Measurements from ENCODE around the gene GLS. TPM values are rescaled to one million over a fixed set of nuclear protein-coding genes. Genes with fewer than 3 reads are reported as not detected.
A peak's percentile ranks its signal among the peaks of the same experiment; 100 is the strongest.
"Not testable (repeated sequence)": the region's sequence is repeated elsewhere in the genome, so short reads cannot be mapped to it uniquely, and the experiment has no call there.

GLS gene
- total RNA-seq, 2 donors from 2014 or later = 50.5 to 72.3 TPM

DNA sequence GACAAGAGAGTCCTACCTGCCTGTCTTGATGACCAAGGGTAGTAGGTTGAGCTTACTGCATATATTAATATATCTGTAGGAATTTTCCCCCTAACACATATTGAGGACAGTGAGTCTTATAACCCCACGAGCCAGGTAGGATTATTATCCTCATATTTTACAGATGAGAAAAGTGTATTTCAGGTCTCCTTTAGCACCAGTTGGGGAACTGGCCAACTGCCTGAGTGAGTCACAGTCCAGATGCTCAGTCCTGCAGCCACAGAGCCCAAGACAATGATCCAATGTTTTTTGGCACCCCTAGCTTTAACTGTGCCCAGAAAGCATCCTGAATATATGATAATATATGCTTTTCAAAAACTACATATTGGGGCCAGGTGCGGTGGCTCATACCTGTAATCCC, 30.8 kb upstream of the GLS start:
- Histone ChIP-seq H3K27ac (no peak overlapping the region), H3K4me1 (peaks cover 5% of the 10 kb centered on the region), H3K36me3 (no peaks in the 10 kb centered on the region), H3K27me3 (no peaks in the 10 kb centered on the region), H3K9me3 (no peaks in the 10 kb centered on the region), H3K4me3 (no peak overlapping the region), H3K9ac (ENCODE audit: low read depth in 2 of 2, low read length in 2 of 2) (no peak overlapping the region)
- DNase-seq = no peak
- intact Hi-C loops (cut with DNase I) = no loop called here
- TF ChIP-seq, protein P1, sequence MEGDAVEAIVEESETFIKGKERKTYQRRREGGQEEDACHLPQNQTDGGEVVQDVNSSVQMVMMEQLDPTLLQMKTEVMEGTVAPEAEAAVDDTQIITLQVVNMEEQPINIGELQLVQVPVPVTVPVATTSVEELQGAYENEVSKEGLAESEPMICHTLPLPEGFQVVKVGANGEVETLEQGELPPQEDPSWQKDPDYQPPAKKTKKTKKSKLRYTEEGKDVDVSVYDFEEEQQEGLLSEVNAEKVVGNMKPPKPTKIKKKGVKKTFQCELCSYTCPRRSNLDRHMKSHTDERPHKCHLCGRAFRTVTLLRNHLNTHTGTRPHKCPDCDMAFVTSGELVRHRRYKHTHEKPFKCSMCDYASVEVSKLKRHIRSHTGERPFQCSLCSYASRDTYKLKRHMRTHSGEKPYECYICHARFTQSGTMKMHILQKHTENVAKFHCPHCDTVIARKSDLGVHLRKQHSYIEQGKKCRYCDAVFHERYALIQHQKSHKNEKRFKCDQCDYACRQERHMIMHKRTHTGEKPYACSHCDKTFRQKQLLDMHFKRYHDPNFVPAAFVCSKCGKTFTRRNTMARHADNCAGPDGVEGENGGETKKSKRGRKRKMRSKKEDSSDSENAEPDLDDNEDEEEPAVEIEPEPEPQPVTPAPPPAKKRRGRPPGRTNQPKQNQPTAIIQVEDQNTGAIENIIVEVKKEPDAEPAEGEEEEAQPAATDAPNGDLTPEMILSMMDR (IDR thresholded peaks at IDR 0.05) = no peak

DNA sequence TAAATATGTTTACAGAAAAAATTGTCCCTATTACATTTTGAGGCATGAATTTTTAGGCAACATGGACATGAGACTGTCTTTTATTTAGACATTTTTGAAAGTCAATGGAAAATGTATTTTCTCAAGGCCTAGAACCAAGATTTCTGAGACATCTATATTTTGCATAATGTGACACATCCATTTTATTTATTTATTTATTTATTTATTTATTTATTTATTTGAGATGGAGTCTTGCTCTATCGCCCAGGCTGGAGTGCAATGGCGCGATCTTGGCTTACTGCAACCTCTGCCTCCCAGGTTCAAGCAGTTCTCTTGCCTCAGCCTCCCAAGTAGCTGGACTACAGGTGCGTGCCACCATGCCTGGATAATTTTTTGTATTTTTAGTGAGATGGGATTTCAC, 27.6 kb upstream of the GLS start:
- peak overlapping the region; percentile 10 for H3K27ac ChIP-seq

GRCh38 chr2:190853531-190854383, 26.9 kb upstream of the GLS start:
- DNase-seq = no peak
- intact Hi-C loops (cut with DNase I) = no loop called here
- peak overlapping the region; percentile 10 for H3K27ac ChIP-seq

More for the DNA sequence above, 27.6 kb upstream of the GLS start:
- intact Hi-C loops (cut with DNase I); H3K27me3 ChIP-seq; H3K4me3 ChIP-seq; H3K9ac ChIP-seq (ENCODE audit: low read depth in 2 of 2, low read length in 2 of 2); H3K9me3 ChIP-seq; DNase-seq; H3K36me3 ChIP-seq; H3K4me1 ChIP-seq: not testable (repeated sequence)

GRCh38 chr2:190854726-190855125, 25.9 kb upstream of the GLS start:
- no peak overlapping the region for H3K4me3 ChIP-seq
- no peaks in the 10 kb centered on the region for H3K36me3 ChIP-seq

More at GRCh38 chr2:190853531-190854383, 26.9 kb upstream of the GLS start:
- TF ChIP-seq, protein P1 (IDR thresholded peaks at IDR 0.05) = no peak
- Histone ChIP-seq H3K4me3 (no peak overlapping the region), H3K9ac (ENCODE audit: low read depth in 2 of 2, low read length in 2 of 2) (no peak overlapping the region), H3K9me3 (no peaks in the 10 kb centered on the region), H3K4me1 (peaks cover 5% of the 10 kb centered on the region), H3K27me3 (no peaks in the 10 kb centered on the region), H3K36me3 (no peaks in the 10 kb centered on the region)

DNA sequence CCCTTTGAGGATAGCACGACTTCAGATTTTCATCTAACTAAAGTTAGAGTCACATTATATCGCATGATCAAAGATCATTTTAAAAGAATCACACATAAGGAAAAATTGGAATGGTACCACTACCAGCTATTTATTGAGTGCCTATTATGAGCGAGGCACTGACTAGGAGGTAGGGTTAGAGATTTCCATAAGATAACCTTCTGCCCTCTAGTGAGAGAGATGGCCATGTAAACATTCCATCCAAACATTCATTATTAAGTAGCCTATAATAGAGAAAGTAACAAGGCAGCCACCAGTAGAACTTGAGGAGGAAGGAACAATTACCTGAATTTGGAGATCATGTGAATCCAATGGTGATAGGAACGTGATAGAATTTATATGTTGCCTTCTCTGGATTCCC, 25.4 kb upstream of the GLS start:
- Histone ChIP-seq H3K27ac (no peak overlapping the region), H3K4me3 (no peak overlapping the region)

More at GRCh38 chr2:190854726-190855125, 25.9 kb upstream of the GLS start:
- TF ChIP-seq, protein P1 (IDR thresholded peaks at IDR 0.05) = no peak
- Histone ChIP-seq H3K27ac (no peak overlapping the region), H3K4me1 (peaks cover 5% of the 10 kb centered on the region), H3K9me3 (no peaks in the 10 kb centered on the region), H3K9ac (ENCODE audit: low read depth in 2 of 2, low read length in 2 of 2) (no peak overlapping the region), H3K27me3 (no peaks in the 10 kb centered on the region)
- intact Hi-C loops (cut with DNase I) = no loop called here
- DNase-seq = no peak

More for the DNA sequence above, 25.4 kb upstream of the GLS start:
- intact Hi-C loops (cut with DNase I) = no loop called here
- H3K9me3 ChIP-seq = no peaks in the 10 kb centered on the region
- peaks cover 5% of the 10 kb centered on the region for H3K4me1 ChIP-seq
- H3K27me3 ChIP-seq = no peaks in the 10 kb centered on the region
- H3K36me3 ChIP-seq = no peaks in the 10 kb centered on the region
- TF ChIP-seq, protein P1 (IDR thresholded peaks at IDR 0.05) = no peak
- no peak for DNase-seq
- no peak overlapping the region for H3K9ac ChIP-seq (ENCODE audit: low read depth in 2 of 2, low read length in 2 of 2)
